HG03460 (cell line): Measurements from ENCODE around the gene SNED1.

Experiments
- ATAC-seq: cut with Tn5 transposase; IDR thresholded peaks from one replicate; pipeline ENCODE4 v1.9.1; 2021; ENCODE audit not compliant: unreplicated experiment

Gene SNED1

GRCh38 chr2:240959941-240960308 lies 38.5 kb upstream of the SNED1 start:
- no peak for ATAC-seq

DNA sequence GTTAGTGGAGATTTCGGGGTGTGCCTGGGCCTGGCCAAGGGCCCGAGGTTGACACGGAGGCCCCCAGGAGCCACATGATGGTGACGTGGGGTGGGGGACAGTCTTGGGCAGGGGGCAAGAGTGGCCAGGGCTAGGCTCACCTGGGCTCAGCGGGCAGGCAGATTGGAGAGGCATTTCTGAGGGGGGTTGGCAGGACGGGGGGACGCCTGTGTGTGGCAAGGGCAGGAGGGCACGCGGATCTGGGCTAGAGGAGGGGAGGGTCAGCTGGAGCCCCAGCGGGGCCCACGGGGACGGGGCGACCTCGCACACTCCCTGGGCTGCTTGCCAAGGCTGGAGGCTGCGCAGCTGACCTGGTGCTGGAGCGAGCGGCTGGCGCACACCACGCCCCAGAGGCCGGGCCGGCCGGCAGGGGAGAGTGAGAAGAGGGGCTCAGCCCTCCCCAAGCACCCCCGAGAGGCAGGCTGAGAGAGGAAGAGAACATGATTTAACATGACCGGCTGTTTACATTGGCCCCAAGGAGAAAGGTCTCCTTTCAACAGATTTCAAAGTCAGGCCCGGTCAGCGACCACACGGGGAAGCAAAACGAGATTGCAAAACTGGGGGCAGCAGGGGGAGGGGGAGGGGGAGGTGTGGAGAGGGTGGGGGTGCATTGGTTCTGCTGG lies 38.0 kb upstream of the SNED1 start:
- ATAC-seq = no peak

DNA sequence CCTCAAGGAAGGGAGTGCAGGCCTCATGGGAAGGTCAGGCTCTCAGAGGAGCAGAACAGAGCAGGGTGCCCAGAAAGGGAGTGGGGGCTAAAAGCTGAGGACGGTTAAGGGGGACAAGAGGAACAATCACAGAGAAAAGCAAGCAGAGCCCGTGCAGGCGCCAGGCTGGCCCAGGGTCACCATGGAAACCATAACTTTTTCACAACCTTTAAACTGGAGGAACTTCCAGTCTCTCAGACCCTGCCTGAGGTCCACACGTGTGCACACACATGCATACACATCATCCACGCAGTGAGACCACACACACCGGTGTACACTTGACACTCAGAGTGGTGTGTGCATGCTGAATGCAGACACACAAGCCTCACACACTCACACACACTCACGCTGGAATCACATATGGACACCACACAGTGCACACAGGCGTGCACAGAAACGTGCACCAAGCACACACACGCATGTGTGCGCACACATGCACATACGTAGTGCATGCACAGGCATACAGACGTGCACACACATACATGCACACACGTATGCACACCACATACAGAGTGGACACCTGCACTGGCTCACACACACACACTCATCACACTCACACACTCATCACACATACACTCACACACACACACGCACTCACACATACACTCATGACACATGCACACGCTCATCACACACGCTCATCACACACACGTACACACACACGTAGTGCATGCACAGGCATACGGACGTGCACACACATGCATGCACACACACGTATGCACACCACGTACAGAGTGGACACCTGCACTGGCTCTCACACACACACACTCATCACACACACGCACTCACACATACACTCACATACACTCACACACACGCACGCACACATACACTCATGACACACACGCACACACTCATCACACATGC lies 37.2 kb upstream of the SNED1 start:
- no peak for ATAC-seq

GRCh38 chr2:240961910-240962299 lies 36.5 kb upstream of the SNED1 start:
- no peak for ATAC-seq

DNA sequence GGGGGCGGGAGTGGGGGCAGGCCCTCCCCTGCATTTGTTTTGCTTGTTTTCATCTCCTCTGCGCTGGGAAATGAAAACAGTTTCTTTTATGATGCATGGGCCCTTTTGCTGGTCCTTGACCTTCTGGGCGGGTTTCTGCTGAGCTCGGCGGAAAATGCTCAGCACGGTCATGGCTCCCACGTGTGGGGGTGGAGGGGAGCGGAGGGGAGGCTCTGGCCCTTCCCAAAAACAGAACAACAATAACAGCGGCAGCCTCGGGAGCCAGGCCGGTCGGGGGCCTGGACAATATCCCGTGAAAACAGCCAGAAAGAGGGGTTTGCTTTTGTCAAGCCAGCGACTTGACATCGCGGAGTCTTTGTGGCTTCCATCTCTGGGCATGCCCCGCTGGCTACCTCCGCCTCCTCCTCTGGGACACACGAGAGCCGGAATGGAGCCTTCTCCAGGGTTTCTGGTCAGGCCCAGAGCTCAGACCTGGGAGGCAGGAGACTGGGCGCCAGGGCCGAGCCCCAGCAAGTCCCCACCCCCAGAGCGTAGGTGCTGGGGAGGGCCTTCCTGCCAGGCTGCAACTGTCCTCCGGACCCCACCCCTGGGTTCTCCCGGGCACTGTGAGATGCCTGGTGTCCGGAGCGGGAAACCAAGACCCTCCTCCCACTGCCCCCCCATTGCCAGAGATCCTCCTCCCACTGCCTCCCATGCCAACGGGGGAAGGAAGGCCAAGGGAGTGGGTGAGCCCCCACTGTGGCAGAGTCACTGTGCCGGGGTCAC lies 35.9 kb upstream of the SNED1 start:
- no peak for ATAC-seq

GRCh38 chr2:240963065-240963867 lies 35.2 kb upstream of the SNED1 start:
- ATAC-seq = no peak

- no peak for ATAC-seq
These were observed 34.3 kb upstream of the SNED1 start for GRCh38 chr2:240963868-240964703.

- ATAC-seq = no peak
These were observed 33.6 kb upstream of the SNED1 start for GRCh38 chr2:240964704-240965295.

- ATAC-seq = no peak
These were observed 33.0 kb upstream of the SNED1 start for GRCh38 chr2:240965296-240965904.

DNA sequence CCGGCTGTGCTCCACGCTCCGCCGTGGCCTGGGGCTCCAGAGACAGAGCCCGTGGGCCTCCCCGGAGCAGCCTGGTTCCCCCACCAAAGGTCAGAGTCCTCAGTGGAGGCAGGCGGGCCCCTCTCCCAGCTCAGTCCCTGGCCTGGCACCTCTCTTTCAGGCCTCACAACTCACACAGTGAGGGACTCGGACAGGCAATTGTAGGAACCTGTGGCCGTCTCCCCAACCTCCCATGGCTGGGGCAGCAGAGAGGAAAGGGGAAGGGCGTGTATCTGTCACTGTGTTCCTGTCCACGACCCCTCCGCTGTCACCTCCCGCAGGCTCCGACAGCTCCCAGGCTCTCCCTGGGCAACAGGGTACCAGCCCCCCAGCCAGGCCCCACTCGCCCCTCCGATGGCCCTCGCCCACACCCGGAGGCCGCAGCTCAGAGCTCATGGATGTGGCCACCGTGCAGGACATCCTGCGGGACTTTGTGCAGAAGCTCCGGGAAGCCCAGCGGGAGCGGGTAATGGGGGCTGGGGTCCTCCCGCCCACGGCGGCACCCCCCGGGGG lies 32.4 kb upstream of the SNED1 start:
- no peak for ATAC-seq

GRCh38 chr2:240966457-240966905 lies 31.9 kb upstream of the SNED1 start:
- no peak for ATAC-seq

GRCh38 chr2:240966906-240967680 lies 31.3 kb upstream of the SNED1 start:
- no peak for ATAC-seq

DNA sequence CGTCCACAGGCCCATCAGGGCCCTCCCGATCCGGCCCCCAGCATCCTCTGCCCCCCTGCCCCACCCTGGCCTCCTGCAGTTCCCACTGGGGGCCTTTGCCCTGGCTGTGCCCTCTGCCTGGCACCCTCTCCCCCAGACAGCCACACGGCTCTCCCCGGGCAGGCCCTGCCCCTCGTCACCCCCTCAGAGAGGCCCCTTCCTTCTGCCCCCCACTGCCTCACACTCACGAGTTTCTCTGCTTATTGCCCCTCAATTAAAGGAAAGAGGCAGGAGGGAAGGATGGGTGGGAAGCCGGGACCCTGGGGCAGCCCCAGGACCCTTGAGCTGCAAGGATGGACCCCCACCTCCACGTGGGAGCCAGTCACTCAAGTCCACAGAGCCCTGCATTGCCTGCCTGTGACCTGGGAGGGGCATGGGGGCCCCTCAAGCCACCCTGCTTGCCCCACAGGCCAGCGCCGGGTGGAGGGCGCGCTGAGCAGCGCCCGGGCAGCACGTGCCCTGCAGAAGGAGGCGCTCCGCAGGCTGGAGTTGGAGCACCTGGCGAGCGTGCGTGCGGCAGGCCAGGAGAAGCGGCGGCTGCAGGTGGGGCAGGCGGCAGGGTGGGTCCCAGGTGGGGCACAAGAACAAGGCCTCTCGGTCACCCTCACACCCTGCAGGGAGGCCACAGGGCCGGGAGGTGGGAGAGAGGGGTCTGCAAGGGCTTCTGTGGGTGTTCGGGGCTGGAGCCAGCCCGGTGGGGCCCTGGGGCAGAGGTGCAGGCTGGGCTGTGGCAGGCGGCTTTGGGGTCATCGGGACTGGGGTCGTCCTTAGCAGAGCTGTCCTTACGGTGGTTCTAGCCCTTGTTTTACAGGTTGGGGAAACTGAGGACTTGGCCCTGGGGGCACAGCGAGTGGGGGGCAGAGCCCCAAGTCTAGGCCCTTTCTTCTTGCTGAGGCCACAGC lies 30.5 kb upstream of the SNED1 start:
- ATAC-seq = no peak

DNA sequence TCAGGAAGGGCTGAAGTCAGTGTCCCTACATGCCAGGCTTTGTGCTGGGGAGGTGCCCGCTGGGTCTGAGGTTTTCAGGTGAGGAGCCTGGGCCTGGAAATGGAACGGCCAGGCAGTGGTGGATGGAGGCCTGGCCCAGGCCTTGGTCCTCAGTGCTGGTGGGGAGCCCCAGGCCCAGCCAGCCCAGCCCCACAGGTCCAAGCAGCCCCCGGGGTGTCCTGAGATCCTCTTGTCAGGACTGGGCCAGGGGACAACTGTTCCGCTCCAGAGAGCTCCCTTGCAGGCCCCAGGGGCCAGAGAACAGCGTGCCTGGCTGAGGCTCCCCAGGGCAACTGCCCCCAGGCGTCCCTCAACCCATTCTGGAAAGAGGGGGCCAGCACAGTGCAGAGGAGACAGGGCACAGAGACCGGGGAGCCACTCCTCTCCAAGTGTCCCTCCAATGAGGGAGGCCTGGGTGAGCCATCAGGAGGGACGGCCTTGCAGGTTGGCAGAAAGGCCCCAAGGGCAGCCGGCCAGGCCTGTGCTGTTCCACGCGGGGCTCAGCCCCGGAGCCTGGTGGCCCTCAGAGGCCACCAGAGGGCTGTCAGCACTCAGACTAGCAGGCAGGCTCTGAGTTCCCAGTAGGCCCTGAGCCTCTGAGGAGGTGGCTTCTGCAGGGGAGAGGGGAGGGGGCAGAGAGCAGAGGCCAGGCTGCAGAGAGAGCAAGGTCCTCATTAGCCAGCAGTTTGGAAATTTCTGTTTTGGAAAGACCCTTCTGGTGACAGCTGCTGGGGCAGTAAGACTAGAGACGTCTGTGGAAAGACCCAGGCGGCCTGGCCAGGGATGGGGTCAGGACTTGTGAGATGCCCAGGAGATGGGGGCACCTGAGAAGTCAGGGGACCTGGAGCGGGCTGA lies 29.4 kb upstream of the SNED1 start:
- ATAC-seq = no peak

GRCh38 chr2:240970104-240970503 lies 28.3 kb upstream of the SNED1 start:
- no peak for ATAC-seq

GRCh38 chr2:240970816-240971215 lies 27.6 kb upstream of the SNED1 start:
- ATAC-seq = no peak
